ENCODE results near the gene NIPA2. TPM values are rescaled to one million over a fixed set of nuclear protein-coding genes. Genes with fewer than 3 reads are reported as not detected.

NIPA2 gene
- total RNA-seq, 1 donor: 69.1 TPM

DNA sequence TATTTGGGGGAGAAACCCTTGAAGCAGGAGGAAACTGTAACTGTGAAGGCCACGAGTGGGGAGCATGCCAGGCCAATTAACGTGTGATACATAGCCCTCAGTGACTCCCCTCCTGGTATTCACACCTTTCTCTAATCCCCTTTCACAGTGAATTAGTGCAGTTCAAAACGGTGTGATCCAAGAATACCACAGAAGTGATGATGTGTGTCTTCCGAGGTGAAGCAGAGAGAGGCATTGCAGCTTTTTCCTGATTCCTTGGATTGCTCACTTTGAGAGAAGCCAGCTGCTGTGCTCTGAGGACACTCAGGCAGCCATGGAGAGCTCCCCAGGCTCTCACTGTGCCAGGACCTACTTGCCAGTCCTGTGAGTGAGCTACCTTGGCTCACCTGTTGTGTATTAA lies 17.3 kb downstream of the NIPA2 start:
- H3K4me3 ChIP-seq (ENCODE audit: low read depth, low read length): no peak overlapping the region
- DNase-seq (ENCODE audit: low read depth): no peak
- TF ChIP-seq, protein P1, sequence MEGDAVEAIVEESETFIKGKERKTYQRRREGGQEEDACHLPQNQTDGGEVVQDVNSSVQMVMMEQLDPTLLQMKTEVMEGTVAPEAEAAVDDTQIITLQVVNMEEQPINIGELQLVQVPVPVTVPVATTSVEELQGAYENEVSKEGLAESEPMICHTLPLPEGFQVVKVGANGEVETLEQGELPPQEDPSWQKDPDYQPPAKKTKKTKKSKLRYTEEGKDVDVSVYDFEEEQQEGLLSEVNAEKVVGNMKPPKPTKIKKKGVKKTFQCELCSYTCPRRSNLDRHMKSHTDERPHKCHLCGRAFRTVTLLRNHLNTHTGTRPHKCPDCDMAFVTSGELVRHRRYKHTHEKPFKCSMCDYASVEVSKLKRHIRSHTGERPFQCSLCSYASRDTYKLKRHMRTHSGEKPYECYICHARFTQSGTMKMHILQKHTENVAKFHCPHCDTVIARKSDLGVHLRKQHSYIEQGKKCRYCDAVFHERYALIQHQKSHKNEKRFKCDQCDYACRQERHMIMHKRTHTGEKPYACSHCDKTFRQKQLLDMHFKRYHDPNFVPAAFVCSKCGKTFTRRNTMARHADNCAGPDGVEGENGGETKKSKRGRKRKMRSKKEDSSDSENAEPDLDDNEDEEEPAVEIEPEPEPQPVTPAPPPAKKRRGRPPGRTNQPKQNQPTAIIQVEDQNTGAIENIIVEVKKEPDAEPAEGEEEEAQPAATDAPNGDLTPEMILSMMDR (IDR thresholded peaks at IDR 0.05; ENCODE audit: insufficient read depth, low read depth, low read length): no peak

GRCh38 chr15:22856659-22857058 lies 18.2 kb downstream of the NIPA2 start:
- TF ChIP-seq, protein P1 (IDR thresholded peaks at IDR 0.05; ENCODE audit: insufficient read depth, low read depth, low read length): no peak
- H3K4me3 ChIP-seq (ENCODE audit: low read depth, low read length): no peak overlapping the region
- DNase-seq (ENCODE audit: low read depth): no peak

GRCh38 chr15:22861161-22861560 lies 22.7 kb downstream of the NIPA2 start:
- DNase-seq (ENCODE audit: low read depth): no peak
- TF ChIP-seq, protein P1 (IDR thresholded peaks at IDR 0.05; ENCODE audit: insufficient read depth, low read depth, low read length): no peak
- no peak overlapping the region for H3K4me3 ChIP-seq (ENCODE audit: low read depth, low read length)

DNA sequence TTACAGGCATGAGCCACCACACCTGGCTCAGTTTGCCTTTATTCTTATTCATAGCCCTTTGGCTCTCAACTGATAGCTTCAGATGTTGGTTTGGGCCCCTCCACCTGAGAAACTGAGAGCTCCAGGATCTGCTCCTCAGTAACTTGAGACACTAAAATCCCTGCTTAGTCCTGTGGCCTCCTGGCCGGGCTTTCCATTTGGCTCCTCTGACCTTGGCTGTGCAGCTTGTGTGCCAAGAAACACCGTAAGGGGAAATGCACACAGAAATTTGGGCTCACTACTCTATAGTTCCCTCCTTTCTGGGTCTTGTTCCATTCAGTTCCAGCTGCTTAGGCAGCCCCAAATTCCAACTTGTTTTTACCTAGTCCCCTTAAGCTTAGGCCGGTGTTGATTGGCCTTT lies 24.9 kb downstream of the NIPA2 start:
- no peak for DNase-seq (ENCODE audit: low read depth)
- TF ChIP-seq, protein P1 (IDR thresholded peaks at IDR 0.05; ENCODE audit: insufficient read depth, low read depth, low read length): no peak
- no peak overlapping the region for H3K4me3 ChIP-seq (ENCODE audit: low read depth, low read length)

- no peak overlapping the region for H3K4me3 ChIP-seq (ENCODE audit: low read depth, low read length)
- TF ChIP-seq, protein P1 (IDR thresholded peaks at IDR 0.05; ENCODE audit: insufficient read depth, low read depth, low read length): no peak
- DNase-seq (ENCODE audit: low read depth): peak; percentile 75
Measured at GRCh38 chr15:22866079-22866478, 27.6 kb downstream of the NIPA2 start.

DNA sequence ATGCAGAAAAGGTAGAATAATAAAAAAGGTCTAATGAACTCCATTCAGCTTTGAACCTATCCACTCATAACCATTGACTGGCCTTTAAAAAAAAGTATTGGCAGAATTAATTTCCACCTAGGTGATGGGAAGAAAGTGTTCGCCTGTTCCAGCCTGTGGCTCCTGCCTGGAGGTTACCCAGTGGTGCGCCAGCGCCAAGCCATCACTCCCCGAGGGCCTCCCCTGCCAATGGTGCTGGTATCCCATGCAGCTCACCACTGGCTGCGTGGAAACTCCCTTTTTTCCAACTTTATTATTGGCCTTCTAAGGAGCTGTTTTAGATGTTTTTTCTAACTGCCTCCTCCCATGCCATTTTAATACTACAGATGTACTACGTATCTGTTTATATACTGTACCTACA lies 29.4 kb downstream of the NIPA2 start:
- TF ChIP-seq, protein P1 (IDR thresholded peaks at IDR 0.05; ENCODE audit: insufficient read depth, low read depth, low read length): no peak
- DNase-seq (ENCODE audit: low read depth): no peak
- H3K4me3 ChIP-seq (ENCODE audit: low read depth, low read length): no peak overlapping the region

- no peak for DNase-seq (ENCODE audit: low read depth)
- TF ChIP-seq, protein P1 (IDR thresholded peaks at IDR 0.05; ENCODE audit: insufficient read depth, low read depth, low read length): no peak
- H3K4me3 ChIP-seq (ENCODE audit: low read depth, low read length): no peak overlapping the region
Measured at GRCh38 chr15:22868495-22868894, 30.0 kb downstream of the NIPA2 start.

Data from fibroblast of villous mesenchyme (primary cell).